ENCODE data around the gene CRACR2B. TPM values are rescaled to one million over a fixed set of nuclear protein-coding genes. Genes with fewer than 3 reads are reported as not detected.

Gene CRACR2B
- polyA plus RNA-seq, 3 donors = 1.0 to 11.0 (median 1.4) TPM

- Mint-ChIP-seq H3K4me3 (no peak overlapping the region), H3K36me3 (peaks cover 2 to 7% of the 10 kb centered on the region in 2 donors), H3K9me3 (peaks cover 0 to 2% (median 0%) of the 10 kb centered on the region in 7 donors), H3K27me3 (ENCODE audit: low read depth in 3 of 3) (peaks cover 0 to 5% (median 2%) of the 10 kb centered on the region in 3 donors), H3K4me1 (peaks cover 5% of the 10 kb centered on the region), H3K27ac (no peak overlapping the region)
- Histone ChIP-seq H3K4me1 (ENCODE audit: control insufficient read depth in 1 of 2, insufficient read depth in 2 of 2, low read length in 2 of 2) (no peaks in the 10 kb centered on the region), H3K36me3 (replicated peaks in 1 of 2; ENCODE audit: control insufficient read depth in 1 of 2, insufficient read depth in 2 of 2, low read length in 2 of 2) (peaks cover 3 to 6% of the 10 kb centered on the region in 2 donors), H3K27me3 (ENCODE audit: control insufficient read depth in 2 of 2, insufficient read depth in 2 of 2, low read length in 2 of 2) (no peaks in the 10 kb centered on the region), H3K9me3 (replicated peaks in 1 of 2; ENCODE audit: control insufficient read depth in 1 of 2, insufficient read depth in 1 of 2, low read length in 2 of 2) (no peaks in the 10 kb centered on the region), H3K27ac (ENCODE audit: low read depth in 1 of 2, low read length in 2 of 2) (no peak overlapping the region), H2AFZ (ENCODE audit: insufficient read depth, low read depth, low read length, poor library complexity, severe bottlenecking) (no peak overlapping the region), H3K4me3 (replicated peaks in 1 of 3; ENCODE audit: low read depth in 2 of 3, low read length in 3 of 3) (no peak overlapping the region), H4K20me1 (ENCODE audit: insufficient read depth, low read length) (peaks cover 33% of the 10 kb centered on the region), H3K79me2 (ENCODE audit: insufficient read depth, low read length) (no peaks in the 10 kb centered on the region), H3K9ac (ENCODE audit: insufficient read depth, low read length, poor library complexity, severe bottlenecking) (no peak overlapping the region), H3K4me2 (replicated peaks; ENCODE audit: extremely low read depth, low read length, poor library complexity, severe bottlenecking) (no peak overlapping the region)
- intact Hi-C loops (cut with micrococcal nuclease) = no loop called here
- WGBS (ENCODE audit: insufficient coverage) = 92% methylated on average over 10 of the region's 12 CpGs
- DNase-seq = no peak
- no peak for TF ChIP-seq CTCF (IDR thresholded peaks at IDR 0.05)
These were observed 34.9 kb downstream of the CRACR2B start for GRCh38 chr11:862696-863022.

GRCh38 chr11:863023-863909 lies 35.5 kb downstream of the CRACR2B start:
- DNase-seq = no peak
- Histone ChIP-seq H3K4me3 (replicated peaks in 1 of 3; ENCODE audit: low read depth in 2 of 3, low read length in 3 of 3) (no peak overlapping the region), H3K36me3 (replicated peaks in 1 of 2; ENCODE audit: control insufficient read depth in 1 of 2, insufficient read depth in 2 of 2, low read length in 2 of 2) (peaks cover 3 to 6% of the 10 kb centered on the region in 2 donors), H3K4me2 (replicated peaks; ENCODE audit: extremely low read depth, low read length, poor library complexity, severe bottlenecking) (no peak overlapping the region), H3K9ac (ENCODE audit: insufficient read depth, low read length, poor library complexity, severe bottlenecking) (no peak overlapping the region), H3K9me3 (replicated peaks in 1 of 2; ENCODE audit: control insufficient read depth in 1 of 2, insufficient read depth in 1 of 2, low read length in 2 of 2) (no peaks in the 10 kb centered on the region), H3K27ac (ENCODE audit: low read depth in 1 of 2, low read length in 2 of 2) (no peak overlapping the region), H3K4me1 (ENCODE audit: control insufficient read depth in 1 of 2, insufficient read depth in 2 of 2, low read length in 2 of 2) (no peaks in the 10 kb centered on the region), H3K79me2 (ENCODE audit: insufficient read depth, low read length) (no peaks in the 10 kb centered on the region), H4K20me1 (ENCODE audit: insufficient read depth, low read length) (peaks cover 27% of the 10 kb centered on the region), H3K27me3 (ENCODE audit: control insufficient read depth in 2 of 2, insufficient read depth in 2 of 2, low read length in 2 of 2) (no peaks in the 10 kb centered on the region), H2AFZ (ENCODE audit: insufficient read depth, low read depth, low read length, poor library complexity, severe bottlenecking) (no peak overlapping the region)
- H3K36me3 Mint-ChIP-seq = peaks cover 2 to 7% of the 10 kb centered on the region in 2 donors
- TF ChIP-seq CTCF (IDR thresholded peaks at IDR 0.05) = no peak
- peaks cover 5% of the 10 kb centered on the region for H3K4me1 Mint-ChIP-seq
- WGBS (ENCODE audit: insufficient coverage) = 95% methylated on average over 13 of the region's 24 CpGs
- intact Hi-C loops (cut with micrococcal nuclease) = no loop called here
- peaks cover 0 to 4% (median 2%) of the 10 kb centered on the region in 3 donors for H3K27me3 Mint-ChIP-seq (ENCODE audit: low read depth in 3 of 3)
- H3K27ac Mint-ChIP-seq = no peak overlapping the region
- no peak overlapping the region for H3K4me3 Mint-ChIP-seq
- H3K9me3 Mint-ChIP-seq = peaks cover 0 to 2% (median 0%) of the 10 kb centered on the region in 7 donors
